Measurements from ENCODE around the gene IL16. TPM values are rescaled to one million over a fixed set of nuclear protein-coding genes. Genes with fewer than 3 reads are reported as not detected.
"Not testable (repeated sequence)": the region's sequence is repeated elsewhere in the genome, so short reads cannot be mapped to it uniquely, and the experiment has no call there.

The IL16 gene
- polyA plus RNA-seq, 1 donor (not counting 4 experiments of a cell fraction or from before 2014, with no cell fraction given) = not detected

DNA sequence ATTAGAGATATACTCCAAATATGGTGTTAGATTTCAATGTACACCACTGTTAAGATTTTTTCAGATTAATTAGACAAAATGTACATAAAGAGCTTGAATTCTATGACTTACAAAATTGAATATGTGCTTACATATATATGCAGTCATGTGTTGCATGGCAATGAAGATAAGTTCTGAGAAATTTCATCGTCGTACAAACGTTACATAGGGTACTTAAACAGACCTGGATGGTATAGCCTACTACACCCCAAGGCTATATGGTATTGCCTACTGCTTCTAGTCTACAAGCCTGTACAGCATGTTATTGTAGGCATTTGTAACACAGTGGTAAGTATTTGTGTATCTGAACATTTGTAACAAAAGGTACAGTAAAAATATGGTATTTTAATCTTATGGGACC, 9.3 kb downstream of the IL16 start:
- no peak overlapping the region for H3K9ac ChIP-seq (ENCODE audit: control insufficient read depth, extremely low read depth, insufficient read depth, low read length)
- H3K4me1 ChIP-seq (ENCODE audit: control insufficient read depth, extremely low read depth, insufficient read depth, low read length) = no peaks in the 10 kb centered on the region
- H3K36me3 ChIP-seq (ENCODE audit: control insufficient read depth in 2 of 2, extremely low read depth in 1 of 2, insufficient read depth in 2 of 2, low read length in 2 of 2) = no peaks in the 10 kb centered on the region
- TF ChIP-seq EZH2 (IDR thresholded peaks at IDR 0.05; ENCODE audit: low read length) = no peak
- TF ChIP-seq, protein P1, sequence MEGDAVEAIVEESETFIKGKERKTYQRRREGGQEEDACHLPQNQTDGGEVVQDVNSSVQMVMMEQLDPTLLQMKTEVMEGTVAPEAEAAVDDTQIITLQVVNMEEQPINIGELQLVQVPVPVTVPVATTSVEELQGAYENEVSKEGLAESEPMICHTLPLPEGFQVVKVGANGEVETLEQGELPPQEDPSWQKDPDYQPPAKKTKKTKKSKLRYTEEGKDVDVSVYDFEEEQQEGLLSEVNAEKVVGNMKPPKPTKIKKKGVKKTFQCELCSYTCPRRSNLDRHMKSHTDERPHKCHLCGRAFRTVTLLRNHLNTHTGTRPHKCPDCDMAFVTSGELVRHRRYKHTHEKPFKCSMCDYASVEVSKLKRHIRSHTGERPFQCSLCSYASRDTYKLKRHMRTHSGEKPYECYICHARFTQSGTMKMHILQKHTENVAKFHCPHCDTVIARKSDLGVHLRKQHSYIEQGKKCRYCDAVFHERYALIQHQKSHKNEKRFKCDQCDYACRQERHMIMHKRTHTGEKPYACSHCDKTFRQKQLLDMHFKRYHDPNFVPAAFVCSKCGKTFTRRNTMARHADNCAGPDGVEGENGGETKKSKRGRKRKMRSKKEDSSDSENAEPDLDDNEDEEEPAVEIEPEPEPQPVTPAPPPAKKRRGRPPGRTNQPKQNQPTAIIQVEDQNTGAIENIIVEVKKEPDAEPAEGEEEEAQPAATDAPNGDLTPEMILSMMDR (optimal IDR thresholded peaks at IDR 0.05 in 1 of 3, IDR thresholded peaks at IDR 0.05 in 1 of 3, conservative IDR thresholded peaks at IDR 0.05 in 1 of 3; ENCODE audit: extremely low read depth in 1 of 3, insufficient read depth in 2 of 3, low read length in 3 of 3) = no peak
- DNase-seq (ENCODE audit: low read depth, low spot score) = no peak
- no peaks in the 10 kb centered on the region for H3K79me2 ChIP-seq (ENCODE audit: control insufficient read depth, insufficient read depth, low read length)
- FAIRE-seq = no peak
- H3K27me3 ChIP-seq (ENCODE audit: control insufficient read depth, extremely low read depth, insufficient read depth, low read length) = no peaks in the 10 kb centered on the region
- no peak overlapping the region for H2AFZ ChIP-seq (ENCODE audit: control insufficient read depth, low read length)
- H3K4me2 ChIP-seq (ENCODE audit: control insufficient read depth, extremely low read depth, insufficient read depth, low read depth, low read length) = no peak overlapping the region
- no peaks in the 10 kb centered on the region for H4K20me1 ChIP-seq (ENCODE audit: control insufficient read depth, extremely low read depth, insufficient read depth, low read length)
- no peak overlapping the region for H3K27ac ChIP-seq (ENCODE audit: control insufficient read depth, insufficient read depth, low read length)
- H3K9me3 ChIP-seq (ENCODE audit: control insufficient read depth, low read depth, low read length) = no peaks in the 10 kb centered on the region
- no peak overlapping the region for H3K4me3 ChIP-seq (ENCODE audit: control insufficient read depth in 2 of 3, extremely low read depth in 1 of 3, insufficient read depth in 2 of 3, low read depth in 1 of 3, low read length in 3 of 3)
- dilution Hi-C loops (cut with MboI; ENCODE audit: extremely low pct_ligation_motif_present, low sequenced_read_pairs) = no loop called here
- no peaks in the 10 kb centered on the region for H3K9me1 ChIP-seq (ENCODE audit: control insufficient read depth, extremely low read depth, insufficient read depth, low read length)

DNA sequence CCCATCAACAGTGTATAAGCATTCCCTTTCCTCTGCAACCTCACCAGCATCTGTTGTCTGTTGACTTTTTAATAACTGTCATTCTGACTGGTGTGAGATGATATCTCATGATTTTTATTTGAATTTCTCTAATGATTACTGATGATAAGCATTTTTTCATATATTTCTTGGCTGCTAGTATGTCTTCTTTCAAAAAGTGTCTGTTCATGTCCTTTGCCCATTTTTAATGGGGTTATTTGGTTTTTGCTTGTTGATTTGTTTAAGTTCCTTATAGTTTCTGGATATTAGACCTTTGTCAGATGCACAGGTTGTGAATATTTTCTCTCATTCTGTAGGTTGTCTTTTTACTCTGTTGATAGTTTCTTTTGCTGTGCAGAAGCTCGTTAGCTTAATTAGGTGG, 11.3 kb downstream of the IL16 start:
- H3K4me2 ChIP-seq (ENCODE audit: control insufficient read depth, extremely low read depth, insufficient read depth, low read depth, low read length); H3K9me1 ChIP-seq (ENCODE audit: control insufficient read depth, extremely low read depth, insufficient read depth, low read length); H3K79me2 ChIP-seq (ENCODE audit: control insufficient read depth, insufficient read depth, low read length); H3K4me1 ChIP-seq (ENCODE audit: control insufficient read depth, extremely low read depth, insufficient read depth, low read length); H3K27ac ChIP-seq (ENCODE audit: control insufficient read depth, insufficient read depth, low read length); H3K27me3 ChIP-seq (ENCODE audit: control insufficient read depth, extremely low read depth, insufficient read depth, low read length); DNase-seq (ENCODE audit: low read depth, low spot score); H3K9ac ChIP-seq (ENCODE audit: control insufficient read depth, extremely low read depth, insufficient read depth, low read length); dilution Hi-C loops (cut with MboI; ENCODE audit: extremely low pct_ligation_motif_present, low sequenced_read_pairs); H4K20me1 ChIP-seq (ENCODE audit: control insufficient read depth, extremely low read depth, insufficient read depth, low read length); FAIRE-seq; H3K4me3 ChIP-seq (ENCODE audit: control insufficient read depth in 2 of 3, extremely low read depth in 1 of 3, insufficient read depth in 2 of 3, low read depth in 1 of 3, low read length in 3 of 3); H2AFZ ChIP-seq (ENCODE audit: control insufficient read depth, low read length); H3K9me3 ChIP-seq (ENCODE audit: control insufficient read depth, low read depth, low read length); H3K36me3 ChIP-seq (ENCODE audit: control insufficient read depth in 2 of 2, extremely low read depth in 1 of 2, insufficient read depth in 2 of 2, low read length in 2 of 2): not testable (repeated sequence)

DNA sequence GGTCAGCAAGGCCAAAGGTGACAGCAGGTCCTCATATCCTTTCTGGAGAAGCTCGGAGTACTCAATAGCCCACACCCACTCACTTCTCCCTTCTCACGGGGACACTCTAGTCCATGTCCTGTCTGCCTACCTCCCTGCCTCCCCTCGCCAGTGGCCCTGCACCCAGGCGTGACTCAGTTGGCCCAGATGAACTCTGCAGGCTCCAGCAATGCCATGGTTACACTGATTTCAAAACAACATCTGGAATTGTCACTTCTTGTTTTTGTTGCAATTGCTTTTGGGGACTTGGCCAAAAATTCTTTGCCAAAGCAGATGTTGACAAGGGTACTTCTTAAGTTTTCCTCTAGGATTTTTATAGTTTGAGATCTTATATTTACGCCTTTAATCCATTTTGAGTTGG, 13.0 kb downstream of the IL16 start:
- no peak for TF ChIP-seq EZH2 (IDR thresholded peaks at IDR 0.05; ENCODE audit: low read length)
- TF ChIP-seq, protein P1 (optimal IDR thresholded peaks at IDR 0.05 in 1 of 3, IDR thresholded peaks at IDR 0.05 in 1 of 3, conservative IDR thresholded peaks at IDR 0.05 in 1 of 3; ENCODE audit: extremely low read depth in 1 of 3, insufficient read depth in 2 of 3, low read length in 3 of 3) = no peak
- DNase-seq (ENCODE audit: low read depth, low spot score) (no peak), FAIRE-seq (no peak)
- dilution Hi-C loops (cut with MboI; ENCODE audit: extremely low pct_ligation_motif_present, low sequenced_read_pairs) = no loop called here
- no peaks in the 10 kb centered on the region for H4K20me1 ChIP-seq (ENCODE audit: control insufficient read depth, extremely low read depth, insufficient read depth, low read length)
- no peak overlapping the region for H3K27ac ChIP-seq (ENCODE audit: control insufficient read depth, insufficient read depth, low read length)
- no peak overlapping the region for H2AFZ ChIP-seq (ENCODE audit: control insufficient read depth, low read length)
- no peak overlapping the region for H3K9ac ChIP-seq (ENCODE audit: control insufficient read depth, extremely low read depth, insufficient read depth, low read length)
- no peaks in the 10 kb centered on the region for H3K4me1 ChIP-seq (ENCODE audit: control insufficient read depth, extremely low read depth, insufficient read depth, low read length)
- no peaks in the 10 kb centered on the region for H3K79me2 ChIP-seq (ENCODE audit: control insufficient read depth, insufficient read depth, low read length)
- no peaks in the 10 kb centered on the region for H3K27me3 ChIP-seq (ENCODE audit: control insufficient read depth, extremely low read depth, insufficient read depth, low read length)
- H3K36me3 ChIP-seq (ENCODE audit: control insufficient read depth in 2 of 2, extremely low read depth in 1 of 2, insufficient read depth in 2 of 2, low read length in 2 of 2) = no peaks in the 10 kb centered on the region
- no peak overlapping the region for H3K4me3 ChIP-seq (ENCODE audit: control insufficient read depth in 2 of 3, extremely low read depth in 1 of 3, insufficient read depth in 2 of 3, low read depth in 1 of 3, low read length in 3 of 3)
- no peaks in the 10 kb centered on the region for H3K9me1 ChIP-seq (ENCODE audit: control insufficient read depth, extremely low read depth, insufficient read depth, low read length)
- H3K9me3 ChIP-seq (ENCODE audit: control insufficient read depth, low read depth, low read length) = no peaks in the 10 kb centered on the region
- H3K4me2 ChIP-seq (ENCODE audit: control insufficient read depth, extremely low read depth, insufficient read depth, low read depth, low read length) = no peak overlapping the region

All from keratinocyte (primary cell).